Measurements from ENCODE around the gene CLHC1. TPM values are rescaled to one million over a fixed set of nuclear protein-coding genes. Genes with fewer than 3 reads are reported as not detected.

Gene CLHC1
- total and polyA plus RNA-seq, 2 donors (not counting 3 experiments of a cell fraction or from before 2014, with no cell fraction given): 2.4 to 12.3 TPM

DNA sequence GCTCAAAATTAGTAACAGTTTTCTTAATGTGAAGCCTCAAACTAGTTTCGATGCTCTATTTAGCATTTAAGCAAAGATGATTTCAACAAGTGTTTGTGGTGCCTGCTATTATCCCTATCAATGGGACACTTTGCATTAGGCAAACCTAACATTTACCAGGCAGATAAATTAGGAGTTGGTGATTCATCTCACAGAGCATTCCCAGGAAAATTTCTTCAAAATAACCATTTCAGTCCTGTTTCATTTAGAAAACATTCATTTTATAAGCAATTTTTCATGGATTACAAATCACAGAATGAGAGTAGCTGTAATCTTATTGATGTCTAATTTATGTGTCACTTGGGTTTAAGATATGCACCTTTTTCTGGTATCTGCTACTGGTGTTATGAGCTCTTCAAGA is 62.7 kb downstream of the CLHC1 start:
- Histone ChIP-seq H3K36me3 (ENCODE audit: control insufficient read depth in 2 of 2, extremely low read depth in 1 of 2, insufficient read depth in 2 of 2, low read length in 2 of 2) (no peaks in the 10 kb centered on the region), H3K9ac (replicated peaks; ENCODE audit: extremely low read depth, insufficient read depth, low read length) (no peak overlapping the region), H3K9me3 (replicated peaks; ENCODE audit: control insufficient read depth, insufficient read depth, low read length) (no peaks in the 10 kb centered on the region), H4K20me1 (replicated peaks; ENCODE audit: control insufficient read depth, extremely low read depth, insufficient read depth, low read length) (no peaks in the 10 kb centered on the region), H3K4me3 (replicated peaks in 1 of 3; ENCODE audit: insufficient read depth in 1 of 3, low read depth in 1 of 3, low read length in 3 of 3) (no peak overlapping the region), H3K27me3 (ENCODE audit: control insufficient read depth in 2 of 2, insufficient read depth in 2 of 2, low read length in 2 of 2) (no peaks in the 10 kb centered on the region), H3K79me2 (ENCODE audit: control insufficient read depth, insufficient read depth, low read length) (no peaks in the 10 kb centered on the region), H3K9me1 (replicated peaks; ENCODE audit: control insufficient read depth, extremely low read depth, insufficient read depth, low read length) (no peaks in the 10 kb centered on the region), H3K4me2 (ENCODE audit: insufficient read depth, low read length) (no peak overlapping the region), H3K27ac (ENCODE audit: insufficient read depth, low read depth, low read length) (no peak overlapping the region), H2AFZ (ENCODE audit: low read depth, low read length) (no peak overlapping the region), H3K4me1 (ENCODE audit: control insufficient read depth, extremely low read depth, insufficient read depth, low read length) (peaks cover 20% of the 10 kb centered on the region)
- BruUV-seq (replicated peaks): no TSS peak
- no peak for FAIRE-seq
- ChIA-PET POLR2A (no interaction called here), CTCF (interaction anchor here (1.1 to 9.6 kb wide), 13 partner anchors 36 to 271 kb away, joined by 3 to 198 read pairs (median 9); partner anchors contain the start of gene RTN4)
- dilution Hi-C loops (cut with MboI; ENCODE audit: extremely low pct_ligation_motif_present, low sequenced_read_pairs): no loop called here
- TF ChIP-seq FOS (IDR thresholded peaks at IDR 0.05; ENCODE audit: borderline replicate concordance, insufficient read depth, low read length) (peak; percentile 14), POLR2AphosphoS5 (IDR thresholded peaks at IDR 0.05; ENCODE audit: insufficient read depth, low read depth, low read length) (no peak)
- intact Hi-C loops (cut with micrococcal nuclease): loop anchor here (2.0 kb wide), 2 partner anchors 203 to 269 kb away; no protein-coding TSS in a partner anchor
- no peak for DNase-seq (ENCODE audit: low read depth, low spot score)

DNA sequence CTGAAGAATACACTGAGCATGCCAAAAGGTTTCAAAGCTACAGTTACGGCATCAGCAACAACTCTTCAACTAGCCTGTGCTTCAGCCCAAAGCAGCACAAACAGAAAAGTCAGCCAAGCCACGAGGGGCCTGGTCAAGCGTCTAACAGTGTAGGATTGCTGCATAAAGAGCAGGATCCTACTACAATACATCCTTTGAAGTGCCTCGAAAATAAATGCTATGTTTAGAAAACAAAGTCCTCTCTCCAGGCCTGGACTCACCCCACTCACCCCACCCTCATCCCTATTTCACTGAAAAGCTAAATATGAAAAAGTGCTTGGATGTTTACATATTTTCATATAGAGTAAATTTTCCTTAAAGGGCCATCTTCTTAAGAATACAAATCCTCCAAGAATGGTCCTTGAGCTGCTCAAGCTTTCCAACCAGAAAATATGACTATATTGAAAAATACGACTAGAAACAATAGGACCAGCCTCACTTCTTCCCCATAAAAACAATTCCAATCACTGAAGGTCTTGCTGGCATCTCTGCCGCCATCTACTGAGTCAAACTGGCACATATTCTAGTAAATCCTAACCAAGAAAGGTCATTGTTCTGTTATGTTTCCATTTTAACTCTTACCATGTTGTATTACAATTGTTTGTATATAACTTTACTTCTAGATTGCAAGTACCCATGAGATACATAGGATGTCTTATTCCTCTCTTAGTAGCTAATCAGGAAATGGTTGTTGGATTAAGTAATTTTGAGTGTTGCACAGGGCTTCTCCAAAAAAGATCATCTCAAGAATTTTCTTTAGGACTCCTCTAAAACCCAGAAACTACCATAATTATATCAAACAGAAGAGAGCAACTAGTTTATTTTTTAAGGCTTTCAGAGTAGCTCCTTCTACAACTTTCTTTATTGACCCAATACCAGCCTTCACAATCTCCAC is 63.6 kb downstream of the CLHC1 start:
- no peaks in the 10 kb centered on the region for H3K36me3 ChIP-seq (ENCODE audit: control insufficient read depth in 2 of 2, extremely low read depth in 1 of 2, insufficient read depth in 2 of 2, low read length in 2 of 2)
- no peaks in the 10 kb centered on the region for H3K79me2 ChIP-seq (ENCODE audit: control insufficient read depth, insufficient read depth, low read length)
- ChIA-PET POLR2A (interaction anchor here (1.2 kb wide), 1 partner anchor 118 kb away, joined by 4 read pairs; the partner anchor contains the start of gene RTN4), CTCF (interaction anchor here (0.6 to 8.6 kb wide), 40 partner anchors 9 to 460 kb away, joined by 3 to 129 read pairs (median 4); partner anchors contain the start of gene RTN4)
- H3K9me1 ChIP-seq (replicated peaks; ENCODE audit: control insufficient read depth, extremely low read depth, insufficient read depth, low read length): no peaks in the 10 kb centered on the region
- no peak overlapping the region for H2AFZ ChIP-seq (ENCODE audit: low read depth, low read length)
- H3K27me3 ChIP-seq (ENCODE audit: control insufficient read depth in 2 of 2, insufficient read depth in 2 of 2, low read length in 2 of 2): no peaks in the 10 kb centered on the region
- no peaks in the 10 kb centered on the region for H3K9me3 ChIP-seq (replicated peaks; ENCODE audit: control insufficient read depth, insufficient read depth, low read length)
- FAIRE-seq (peak; percentile 87), DNase-seq (ENCODE audit: low read depth, low spot score) (peak; percentile 83)
- no peak overlapping the region for H3K27ac ChIP-seq (ENCODE audit: insufficient read depth, low read depth, low read length)
- no peaks in the 10 kb centered on the region for H4K20me1 ChIP-seq (replicated peaks; ENCODE audit: control insufficient read depth, extremely low read depth, insufficient read depth, low read length)
- no peak overlapping the region for H3K9ac ChIP-seq (replicated peaks; ENCODE audit: extremely low read depth, insufficient read depth, low read length)
- dilution Hi-C loops (cut with MboI; ENCODE audit: extremely low pct_ligation_motif_present, low sequenced_read_pairs) (no loop called here), intact Hi-C loops (cut with micrococcal nuclease) (loop anchor here (1.0 to 2.0 kb wide), 7 partner anchors 66 to 268 kb away; partner anchors contain the start of gene RTN4)
- peaks cover 28% of the 10 kb centered on the region for H3K4me1 ChIP-seq (ENCODE audit: control insufficient read depth, extremely low read depth, insufficient read depth, low read length)
- TF ChIP-seq MYC (IDR thresholded peaks at IDR 0.05; ENCODE audit: low read depth, low read length) (no peak), GATA2 (IDR thresholded peaks at IDR 0.05; ENCODE audit: insufficient read depth, insufficient read length, low read depth, low read length) (no peak)
- TF ChIP-seq, protein P1, sequence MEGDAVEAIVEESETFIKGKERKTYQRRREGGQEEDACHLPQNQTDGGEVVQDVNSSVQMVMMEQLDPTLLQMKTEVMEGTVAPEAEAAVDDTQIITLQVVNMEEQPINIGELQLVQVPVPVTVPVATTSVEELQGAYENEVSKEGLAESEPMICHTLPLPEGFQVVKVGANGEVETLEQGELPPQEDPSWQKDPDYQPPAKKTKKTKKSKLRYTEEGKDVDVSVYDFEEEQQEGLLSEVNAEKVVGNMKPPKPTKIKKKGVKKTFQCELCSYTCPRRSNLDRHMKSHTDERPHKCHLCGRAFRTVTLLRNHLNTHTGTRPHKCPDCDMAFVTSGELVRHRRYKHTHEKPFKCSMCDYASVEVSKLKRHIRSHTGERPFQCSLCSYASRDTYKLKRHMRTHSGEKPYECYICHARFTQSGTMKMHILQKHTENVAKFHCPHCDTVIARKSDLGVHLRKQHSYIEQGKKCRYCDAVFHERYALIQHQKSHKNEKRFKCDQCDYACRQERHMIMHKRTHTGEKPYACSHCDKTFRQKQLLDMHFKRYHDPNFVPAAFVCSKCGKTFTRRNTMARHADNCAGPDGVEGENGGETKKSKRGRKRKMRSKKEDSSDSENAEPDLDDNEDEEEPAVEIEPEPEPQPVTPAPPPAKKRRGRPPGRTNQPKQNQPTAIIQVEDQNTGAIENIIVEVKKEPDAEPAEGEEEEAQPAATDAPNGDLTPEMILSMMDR (IDR thresholded peaks at IDR 0.05; ENCODE audit: extremely low read depth in 1 of 2, insufficient read depth in 1 of 2, low read depth in 1 of 2, low read length in 2 of 2): peak; percentile 64 to 67
- no peak overlapping the region for H3K4me2 ChIP-seq (ENCODE audit: insufficient read depth, low read length)
- no TSS peak for BruUV-seq (replicated peaks)
- H3K4me3 ChIP-seq (replicated peaks in 1 of 3; ENCODE audit: insufficient read depth in 1 of 3, low read depth in 1 of 3, low read length in 3 of 3): no peak overlapping the region

Measured in endothelial cell of umbilical vein (primary cell).